NCI-H748 (cell line): ENCODE data around the gene KCNQ5.
"Not testable (repeated sequence)": the region's sequence is repeated elsewhere in the genome, so short reads cannot be mapped to it uniquely, and the experiment has no call there.

Experiments
- DNase-seq: peaks from one replicate; lab custom pipeline; 2025; ENCODE audit not compliant: unreplicated experiment; lab: John Stamatoyannopoulos, UW

Gene KCNQ5

DNA sequence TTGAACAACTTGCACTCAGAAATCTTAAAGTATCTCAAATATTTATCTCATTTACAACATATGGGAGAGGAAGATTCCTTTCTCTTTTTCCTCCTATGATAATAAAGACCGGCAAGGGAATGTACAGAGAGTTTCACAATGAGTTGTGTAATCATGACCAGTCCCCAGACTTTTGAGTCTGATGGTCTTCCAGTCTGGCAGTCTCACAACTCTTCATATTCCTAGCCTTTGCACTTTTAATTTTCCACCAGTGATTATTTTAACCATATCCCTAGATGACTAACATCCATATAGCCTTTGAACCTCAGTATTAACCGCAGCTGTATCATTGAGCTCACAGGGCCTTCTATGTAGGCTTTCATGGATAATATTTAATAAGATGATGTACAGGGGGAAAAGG is 324.9 kb downstream of the KCNQ5 start:
- no peak for DNase-seq

DNA sequence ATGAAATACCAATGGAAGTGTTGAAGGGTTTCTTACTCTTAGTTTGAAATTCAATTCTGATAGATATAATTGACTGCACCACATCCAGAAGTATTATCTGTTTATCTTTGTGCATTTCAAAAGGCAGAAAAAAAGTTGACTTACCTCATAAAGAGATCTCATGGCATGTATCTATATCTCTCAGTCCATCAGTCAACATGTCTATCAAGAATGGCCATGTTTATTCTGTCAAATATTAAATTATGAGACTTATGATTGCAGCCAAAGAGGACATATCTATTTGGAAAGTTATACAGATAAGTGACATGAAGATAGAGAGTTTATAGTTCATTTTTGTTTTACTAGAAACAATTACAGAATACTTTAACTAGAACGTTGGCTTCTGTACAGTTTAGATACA is 325.7 kb downstream of the KCNQ5 start:
- no peak for DNase-seq

DNA sequence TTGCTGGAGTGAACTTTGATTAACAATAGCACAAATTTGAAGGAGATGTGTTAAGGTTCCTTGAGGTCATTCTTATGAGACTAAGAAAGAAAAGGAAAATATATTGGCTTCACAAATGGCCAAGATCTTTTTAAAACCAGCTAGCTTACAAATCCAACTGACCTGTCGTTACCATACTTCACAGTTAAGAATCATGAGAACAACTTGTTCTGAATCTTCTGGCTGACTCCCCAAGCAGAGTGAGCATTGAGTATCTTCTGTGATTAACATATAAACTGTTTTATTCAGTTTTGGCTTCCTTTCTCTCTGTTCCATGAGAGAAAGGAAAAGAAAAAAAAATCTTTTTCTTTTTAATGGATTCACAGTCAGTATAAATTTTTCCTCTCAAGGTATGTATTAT is 326.3 kb downstream of the KCNQ5 start:
- no peak for DNase-seq

DNA sequence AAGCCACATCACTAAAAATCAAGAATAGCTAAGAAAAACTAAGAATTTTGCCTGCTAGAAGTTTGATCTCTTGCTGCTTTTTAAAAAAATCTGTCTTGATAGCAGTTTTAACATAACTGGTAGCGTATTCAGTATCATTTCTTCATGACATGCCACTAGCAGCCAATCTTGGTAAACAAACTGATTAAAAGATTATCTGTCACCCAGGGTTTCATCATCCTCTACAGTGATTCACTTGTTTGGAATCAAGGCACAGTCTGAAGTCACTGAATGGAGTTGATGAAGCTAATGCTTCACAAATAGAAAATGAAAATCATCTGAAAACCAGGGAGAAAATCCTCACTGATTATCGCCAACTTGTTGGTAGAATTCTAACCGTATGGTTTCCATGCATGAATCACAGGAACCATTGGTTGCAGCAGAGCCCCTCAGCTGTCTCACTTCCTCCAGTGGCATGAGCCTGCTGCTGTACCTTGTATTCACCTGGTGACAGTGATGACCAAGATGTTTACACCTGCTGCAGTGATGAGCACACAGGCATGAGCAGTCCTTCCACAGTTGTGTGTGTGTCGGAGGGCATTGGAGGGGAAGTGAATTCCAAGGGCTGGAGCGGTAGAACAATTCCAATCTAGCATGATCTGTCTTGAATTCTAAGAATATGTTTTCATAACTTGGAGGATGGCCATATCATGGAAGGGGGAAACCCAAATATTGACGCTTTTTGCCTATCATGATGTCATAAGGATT is 328.4 kb downstream of the KCNQ5 start:
- DNase-seq, result no peak

DNA sequence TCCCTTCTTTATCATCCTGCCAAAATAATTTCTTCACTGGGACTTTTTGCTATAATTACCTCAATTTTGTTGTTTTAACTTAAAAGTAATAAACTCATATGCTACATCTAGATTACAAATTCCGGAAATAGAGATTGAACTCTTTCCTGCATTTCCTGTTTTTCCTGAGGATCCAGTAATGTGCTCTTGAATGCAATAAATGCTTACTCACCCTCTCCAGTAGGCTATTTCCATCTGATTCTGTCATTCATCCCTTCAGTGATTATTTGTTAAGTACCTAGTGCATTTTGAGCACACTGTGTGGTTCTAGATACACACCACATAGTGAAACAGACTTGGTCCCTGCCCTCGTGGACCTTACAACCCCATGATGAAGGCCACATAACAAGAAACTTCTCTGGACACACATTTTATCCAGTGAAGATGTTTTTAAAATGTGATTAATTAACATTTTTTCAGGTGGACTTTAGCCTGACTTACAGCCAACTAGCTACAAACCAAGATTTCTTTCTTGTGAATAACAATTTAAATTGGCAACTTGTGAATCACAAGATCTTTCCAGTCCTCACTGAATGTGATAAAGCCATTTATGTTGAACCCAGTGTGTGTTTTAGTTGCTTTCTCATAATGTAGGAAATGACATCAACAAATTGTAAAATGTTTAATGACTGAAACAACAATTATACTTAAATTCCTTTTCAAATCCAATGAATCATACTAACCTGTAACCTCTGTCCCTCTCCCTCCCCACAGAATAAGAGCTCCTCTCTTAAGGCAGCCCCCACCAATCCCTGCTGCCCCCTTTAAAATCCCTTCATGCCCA is 331.2 kb downstream of the KCNQ5 start:
- DNase-seq, result peak; percentile 30

DNA sequence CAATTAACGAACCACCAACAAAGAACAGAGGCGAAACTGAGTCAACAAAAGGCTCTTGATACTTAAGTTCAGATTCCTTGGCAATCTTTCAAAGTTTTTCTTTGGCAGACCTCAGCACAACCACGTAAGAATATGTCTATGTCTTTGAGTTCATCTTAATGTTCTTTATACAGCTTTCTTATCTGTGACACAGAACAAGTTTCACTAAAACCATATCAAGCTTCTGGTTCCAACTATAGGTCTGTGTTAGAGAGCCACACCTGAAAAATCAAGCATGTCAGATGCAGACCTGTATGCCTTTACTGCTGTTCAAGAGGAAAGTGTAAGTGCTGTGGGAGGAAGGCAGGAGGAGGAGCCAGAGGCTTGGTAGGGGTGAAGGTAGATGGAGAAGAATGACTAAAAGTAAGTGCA is 332.1 kb downstream of the KCNQ5 start:
- no peak for DNase-seq

DNA sequence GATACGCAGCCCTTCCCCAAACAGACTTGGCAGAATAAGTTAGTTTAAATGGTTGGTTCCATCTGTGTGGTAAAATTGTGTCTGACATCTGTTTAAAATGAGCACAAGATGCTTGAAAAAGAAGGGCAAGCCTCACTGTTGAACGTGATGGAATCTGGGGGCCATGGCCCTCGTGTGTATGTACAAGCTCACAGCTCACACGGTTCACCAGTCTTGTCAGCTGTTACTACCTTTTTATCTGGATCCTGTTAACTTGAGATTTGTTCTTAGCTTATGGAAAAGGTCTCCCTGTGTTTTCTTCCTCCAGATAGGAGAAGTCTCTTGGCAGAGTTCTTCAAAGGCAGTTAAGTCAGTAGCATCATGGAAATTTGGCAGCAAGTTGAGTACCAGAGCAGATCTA is 332.9 kb downstream of the KCNQ5 start:
- no peak for DNase-seq

DNA sequence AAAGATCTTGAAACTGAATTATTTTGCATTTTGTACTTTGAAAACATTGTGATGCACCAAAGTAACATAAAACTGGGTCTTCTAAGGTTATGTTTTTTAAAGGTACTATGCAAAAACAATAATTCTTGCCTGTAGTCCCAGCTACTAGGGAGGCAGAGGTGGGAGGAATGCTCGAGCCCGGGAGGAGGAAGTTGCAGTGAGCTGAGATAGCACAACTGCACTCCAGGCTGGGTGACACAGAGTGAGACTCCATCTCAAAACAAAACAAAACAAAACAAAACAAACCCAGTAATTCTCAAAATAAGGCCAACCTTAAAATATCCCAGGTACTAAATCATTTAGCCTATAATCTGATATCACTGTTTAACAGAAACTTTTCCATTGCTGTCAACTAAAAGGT is 333.8 kb downstream of the KCNQ5 start:
- no peak for DNase-seq

DNA sequence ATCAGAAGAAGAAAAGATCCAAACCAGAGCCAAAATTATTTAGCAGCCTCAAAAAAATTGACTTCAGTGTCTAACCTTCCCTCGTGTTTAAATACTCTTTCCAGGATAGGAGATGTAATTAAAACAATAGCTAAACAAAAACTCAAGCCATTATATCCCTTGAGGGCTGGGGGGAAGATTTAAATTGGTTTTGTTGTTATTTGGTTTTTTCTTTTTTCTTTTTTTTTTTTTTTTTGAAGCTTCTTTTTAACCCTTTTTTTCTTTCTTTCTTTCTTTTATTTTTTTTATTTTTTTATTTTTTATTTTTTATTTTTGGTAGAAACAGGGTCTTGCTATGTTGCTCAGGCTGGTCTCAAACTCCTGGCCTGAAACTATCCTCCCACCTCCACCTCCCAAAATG is 334.4 kb downstream of the KCNQ5 start:
- no peak for DNase-seq

DNA sequence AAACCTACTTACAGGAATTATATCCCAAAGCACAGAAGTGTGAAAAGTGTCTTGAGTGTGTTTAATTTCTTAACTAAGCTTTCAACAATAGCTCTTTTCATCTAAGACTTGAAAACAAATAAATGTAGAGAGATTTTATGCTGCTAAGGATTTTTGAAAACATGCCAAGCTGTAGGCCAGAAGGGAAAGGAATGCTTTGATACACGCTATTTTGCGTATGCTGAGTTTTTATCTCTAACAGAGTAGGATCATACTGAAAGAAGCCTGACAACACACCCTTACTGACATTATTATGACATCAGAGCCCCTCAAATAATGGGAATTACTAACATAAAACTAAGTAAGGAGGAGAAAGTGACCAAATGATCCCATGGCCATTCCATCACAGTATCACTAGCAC is 338.0 kb downstream of the KCNQ5 start:
- no peak for DNase-seq

DNA sequence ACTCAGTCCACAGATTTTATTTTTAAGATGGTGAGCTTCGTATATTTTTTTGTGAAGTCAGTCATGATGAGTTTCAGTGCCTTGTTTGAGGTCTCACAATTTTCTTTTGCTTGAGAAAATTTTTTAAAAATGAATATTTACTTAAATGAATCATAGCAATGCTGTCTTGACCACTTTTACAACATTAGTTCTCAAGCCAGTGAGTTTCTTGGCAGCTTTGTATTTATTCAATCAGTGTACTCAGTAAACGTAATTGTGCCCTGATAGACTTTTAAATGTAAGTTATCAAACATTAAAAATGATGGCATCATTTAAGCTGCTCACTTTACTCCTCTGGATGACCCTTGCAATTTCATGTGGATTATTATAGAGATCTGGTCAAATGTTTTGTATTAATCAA is 342.1 kb downstream of the KCNQ5 start:
- DNase-seq, result no peak

DNA sequence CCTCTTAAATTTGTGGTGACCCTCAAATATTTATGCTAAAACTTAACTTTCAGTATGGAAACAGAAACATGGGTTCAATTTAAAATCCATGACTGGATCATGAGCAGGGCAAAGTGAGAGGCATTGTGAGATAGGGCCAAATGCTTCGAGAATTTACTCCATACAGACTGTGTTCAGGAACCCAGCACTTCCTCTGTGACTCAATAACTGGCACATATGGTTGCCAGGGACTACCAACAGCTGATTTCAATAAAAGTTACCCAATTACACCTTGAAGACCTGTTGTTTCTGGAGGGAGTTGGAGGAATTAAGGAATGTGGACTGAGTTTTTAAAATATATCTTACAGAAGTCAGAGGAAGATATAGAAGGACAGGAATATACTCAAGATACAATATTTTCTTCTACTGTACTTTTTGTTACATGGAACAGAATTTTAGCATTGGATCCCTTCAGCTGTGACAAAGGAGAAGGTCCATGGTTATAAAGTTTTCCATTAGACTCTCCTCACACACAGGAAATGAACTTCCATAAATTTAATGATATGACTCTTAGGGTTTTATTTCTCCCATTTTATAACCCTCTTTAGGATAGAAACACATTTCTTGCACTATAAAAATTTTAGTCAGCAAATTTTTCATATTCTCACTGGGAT is 344.9 kb downstream of the KCNQ5 start:
- no peak for DNase-seq

DNA sequence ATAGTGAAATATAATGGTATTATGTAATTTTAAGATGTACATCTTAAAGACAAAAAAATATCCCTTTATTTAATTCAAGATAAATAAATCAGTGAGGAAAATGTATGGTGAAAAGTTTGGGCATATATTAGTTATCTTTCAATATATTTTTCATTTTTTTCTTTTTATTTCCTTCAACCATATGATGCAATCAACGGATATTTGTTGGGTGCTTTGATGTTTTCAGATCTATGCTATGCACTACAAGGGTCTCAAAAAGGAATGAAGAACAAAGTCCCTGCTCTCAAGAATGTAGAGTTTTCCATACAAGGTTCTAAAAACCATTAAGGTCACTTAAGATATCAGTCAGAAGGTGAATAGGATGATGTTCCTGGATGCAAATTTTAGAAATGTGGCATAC is 345.5 kb downstream of the KCNQ5 start:
- DNase-seq, result no peak

DNA sequence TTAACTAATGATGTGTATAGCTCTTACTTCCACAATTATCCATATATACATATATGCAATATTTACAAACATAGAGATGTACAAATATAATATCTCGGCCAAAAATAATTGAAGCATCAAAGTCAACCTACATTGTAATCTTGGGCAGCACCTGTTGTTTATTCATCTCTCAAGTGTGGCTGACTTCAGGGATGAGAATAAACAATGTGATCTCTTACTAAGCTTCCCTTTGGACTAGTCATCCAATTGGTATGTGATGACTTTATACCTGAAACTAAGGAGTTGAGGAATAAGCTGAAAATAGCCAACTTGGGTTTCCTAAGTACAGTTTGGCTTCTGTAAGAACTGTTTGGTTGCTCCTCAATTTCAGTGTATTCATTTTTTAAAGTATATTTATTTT is 346.8 kb downstream of the KCNQ5 start:
- peak; percentile 21 for DNase-seq

DNA sequence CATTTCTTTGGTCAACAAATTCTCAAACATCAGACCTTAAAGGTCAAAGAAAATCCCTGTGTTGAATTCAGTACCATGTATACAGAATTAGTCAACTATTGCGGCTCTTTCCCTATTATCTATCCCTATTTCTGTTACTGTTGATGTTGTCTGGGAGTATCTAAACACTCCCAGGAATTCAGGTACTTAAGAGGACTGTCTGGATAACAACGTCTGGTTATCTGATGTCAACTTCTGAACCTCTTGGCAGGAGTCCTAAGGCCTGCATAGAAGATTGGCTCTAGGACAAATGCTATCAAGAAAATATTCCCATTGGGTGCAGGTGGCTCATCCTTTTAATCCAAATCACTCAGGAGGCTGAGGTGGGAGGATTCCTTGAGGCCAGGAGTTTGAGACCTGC is 347.8 kb downstream of the KCNQ5 start:
- no peak for DNase-seq

DNA sequence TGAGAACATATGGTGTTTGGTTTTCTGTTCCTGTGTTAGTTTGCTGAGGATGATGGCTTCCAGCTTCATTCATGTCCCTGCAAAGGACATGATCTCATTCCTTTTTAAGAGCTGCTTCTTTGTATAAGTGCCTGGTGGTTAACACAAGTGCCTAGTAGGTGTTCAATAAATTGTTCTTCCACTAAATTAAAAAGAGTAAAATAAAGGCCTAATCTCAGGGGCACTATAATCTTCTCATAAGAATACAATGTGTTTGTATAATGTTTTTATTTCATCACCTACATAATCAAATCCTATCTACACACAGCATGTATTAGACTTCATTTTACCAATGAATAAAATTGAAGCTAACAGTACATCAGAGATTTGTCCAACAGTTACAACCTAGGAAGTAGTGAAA is 350.7 kb downstream of the KCNQ5 start:
- no peak for DNase-seq

DNA sequence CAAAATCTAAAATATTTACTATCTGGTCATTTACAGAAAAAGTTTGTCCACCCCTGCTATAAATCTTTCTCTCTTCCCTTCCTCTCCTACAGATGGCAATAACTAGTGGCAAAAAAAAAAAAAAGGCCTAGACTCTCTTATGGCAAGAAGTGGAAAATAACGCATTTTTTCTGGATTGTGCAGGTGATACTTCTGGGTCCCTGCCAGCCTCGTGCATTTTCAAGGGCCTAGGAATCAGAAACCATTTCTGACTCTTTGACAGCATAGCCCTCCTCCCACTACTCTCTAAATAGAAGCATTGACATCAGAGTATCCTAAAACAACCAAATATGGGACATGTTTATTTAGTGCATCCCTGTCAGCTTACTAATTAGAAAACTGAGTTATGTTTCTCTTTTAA is 352.4 kb downstream of the KCNQ5 start:
- DNase-seq, result peak; percentile 91

DNA sequence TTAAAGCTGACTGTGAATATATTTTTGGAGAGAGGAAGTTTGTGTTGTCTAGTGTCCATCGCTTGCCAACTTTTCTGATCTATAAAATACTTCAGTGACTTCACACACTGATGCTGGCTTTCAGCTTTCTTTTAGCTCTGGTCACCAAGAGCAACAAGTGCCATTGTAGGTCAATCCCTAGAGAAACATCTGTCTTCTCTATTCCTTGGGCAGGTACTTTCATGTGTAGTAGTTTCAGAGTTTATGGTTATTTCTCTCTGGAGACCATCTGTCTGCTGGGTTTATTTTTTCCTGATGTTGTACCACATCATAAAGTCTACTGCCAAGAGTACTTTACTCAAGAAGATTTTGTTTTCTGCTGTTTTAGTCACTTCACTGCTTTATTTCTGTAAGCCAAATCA is 353.5 kb downstream of the KCNQ5 start:
- DNase-seq, result no peak

DNA sequence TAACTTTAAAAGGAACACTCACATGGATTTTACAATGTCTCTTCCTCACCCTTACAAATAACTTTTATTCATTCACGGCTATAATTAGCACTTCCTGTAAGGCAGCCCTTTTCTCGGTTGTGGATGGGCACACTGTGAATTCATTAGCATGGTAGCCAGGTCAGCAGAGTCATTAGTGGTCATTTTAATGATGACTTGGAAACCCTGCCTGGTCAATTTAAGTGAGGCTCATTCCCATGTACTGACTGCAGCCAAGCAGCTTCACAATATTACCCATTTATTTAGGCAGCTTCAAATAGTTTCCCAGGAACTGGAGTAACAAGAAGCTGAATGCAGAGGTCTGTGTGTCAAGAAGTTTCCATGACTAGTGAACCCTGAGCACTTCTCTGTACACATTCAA is 354.6 kb downstream of the KCNQ5 start:
- peak; percentile 63 for DNase-seq

DNA sequence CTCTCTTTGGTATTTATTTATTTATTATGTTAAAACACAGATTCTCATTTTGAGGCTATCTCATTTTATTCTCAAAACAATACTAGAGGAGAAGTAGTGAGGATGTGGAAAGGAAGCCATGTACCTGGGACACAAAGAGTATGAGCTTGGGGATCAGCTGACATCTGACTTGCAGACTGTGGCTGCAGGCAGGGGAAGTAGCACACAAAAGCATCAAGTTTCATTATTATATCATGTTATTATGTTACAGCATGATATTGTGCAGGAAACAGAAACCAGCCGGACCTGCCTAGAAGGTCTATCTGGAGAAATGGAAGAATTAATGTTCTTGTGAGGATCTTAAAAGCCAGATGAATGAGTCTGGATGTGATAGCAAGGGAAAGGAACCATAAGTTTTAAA is 355.2 kb downstream of the KCNQ5 start:
- peak; percentile 43 for DNase-seq

DNA sequence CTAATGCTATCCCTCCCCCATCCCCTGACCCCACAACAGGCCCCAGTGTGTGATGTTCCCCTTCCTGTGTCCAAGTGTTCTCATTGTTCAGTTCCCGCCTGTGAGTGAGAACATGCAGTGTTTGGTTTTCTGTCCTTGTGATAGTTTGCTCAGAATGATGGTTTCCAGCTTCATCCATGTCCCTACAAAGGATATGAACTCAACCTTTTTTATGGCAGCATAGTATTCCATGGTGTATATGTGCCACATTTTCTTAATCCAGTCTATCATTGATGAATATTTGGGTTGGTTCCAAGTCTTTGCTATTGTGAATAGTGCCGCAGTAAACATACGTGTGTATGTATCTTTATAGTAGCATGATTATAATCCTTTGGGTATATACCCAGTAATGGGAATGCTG is 356.9 kb downstream of the KCNQ5 start:
- not testable (repeated sequence) for DNase-seq

DNA sequence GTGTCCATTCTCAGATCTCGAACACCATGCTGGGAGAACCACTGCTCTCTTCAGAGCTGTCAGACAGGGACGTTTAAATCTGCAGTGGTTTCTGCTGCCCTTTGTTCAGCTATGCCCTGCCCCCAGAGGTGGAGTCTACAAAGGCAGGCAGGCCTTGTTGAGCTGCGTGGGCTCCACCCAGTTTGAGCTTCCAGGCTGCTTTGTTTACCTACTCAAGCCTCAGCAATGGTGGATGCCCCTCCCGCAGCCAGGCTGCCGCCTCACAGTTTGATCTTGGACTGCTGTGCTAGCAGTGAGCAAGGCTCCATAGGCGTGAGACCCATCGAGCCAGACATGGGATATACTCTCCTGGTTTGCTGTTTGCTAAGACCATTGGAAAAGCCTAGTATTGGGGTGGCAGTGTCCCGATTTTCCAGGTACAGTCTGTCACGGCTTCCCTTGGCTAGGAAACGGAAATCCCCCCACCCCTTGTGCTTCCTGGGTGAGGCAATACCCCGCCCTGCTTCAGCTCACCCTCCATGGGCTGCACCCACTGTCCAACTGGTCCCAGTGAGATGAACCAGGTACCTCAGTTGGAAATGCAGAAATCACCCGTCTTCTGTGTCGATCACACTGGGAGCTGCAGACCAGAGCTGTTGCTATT is 362.4 kb downstream of the KCNQ5 start:
- peak; percentile 88 for DNase-seq
